A549 treated with ZK216348 at 1 μM for 4 hours (cell line): Measurements from ENCODE around the gene PKHD1. TPM values are rescaled to one million over a fixed set of nuclear protein-coding genes. Genes with fewer than 3 reads are reported as not detected.

ENCODE experiments used
- total RNA-seq: library from RNA; stranded (reverse); fragments of 200-300 nt; extraction: Qiagen RNA extraction; gene quantifications from 5 replicates; pipeline ENCODE4 v1.2.3, GENCODE V29; 2022; ENCODE audit warnings: low read depth

PKHD1 gene
- total RNA-seq = not detected in 5 replicates

GRCh38 chr6:52087498-52087999 is at the start of gene PKHD1:
TSS of gene PKHD1 (minus strand) at chr6:52087613. CDS start at chr6:52084933, 2,680 bp downstream.

Other genes with a start within 250 kb of the PKHD1 start
- gene IL17A, start 98.8 kb upstream of the PKHD1 start, total RNA-seq = not detected in 5 replicates
- gene IL17F, start 156.9 kb upstream of the PKHD1 start, total RNA-seq = not detected in 5 replicates
- gene MCM3, start 197.1 kb upstream of the PKHD1 start, total RNA-seq = 76.9 to 86.8 TPM (median 79.7 TPM) in 5 replicates